BJ (cell line): ENCODE data around the gene GRM7. TPM values are rescaled to one million over a fixed set of nuclear protein-coding genes. Genes with fewer than 3 reads are reported as not detected.

ENCODE experiments used
- CTCF ChIA-PET: fragments of 350-600 bp; formaldehyde crosslinking; extraction: SDS; loops from one replicate; lab custom pipeline; 2021; ENCODE audit warnings: antibody characterized with exemption, inconsistent platforms; lab: Yijun Ruan, JAX
- POLR2A ChIA-PET: fragments of 300-600 bp; sonication (Branson Sonifier 250); formaldehyde crosslinking; extraction: SDS; loops from one replicate; lab custom pipeline; 2021; ENCODE audit warnings: antibody characterized with exemption; lab: Charles Lee
- DNase-seq: peaks from one replicate; pipeline ENCODE4 v3.0.0-alpha.2; 2011; ENCODE audit warnings: low read depth
- H3K27me3 ChIP-seq: 2 replicates; pipeline ENCODE4 v1.6.0; 2011; ENCODE audit warnings: low read length; ENCODE audit not compliant: control insufficient read depth, insufficient read depth
- H3K36me3 ChIP-seq: 2 replicates; pipeline ENCODE4 v1.5.1; 2011; ENCODE audit warnings: low read length; ENCODE audit not compliant: control insufficient read depth, insufficient read depth
- H3K4me3 ChIP-seq: 2 replicates; pipeline ENCODE4 v1.5.1; 2011; ENCODE audit warnings: low read depth, mild to moderate bottlenecking, control low read depth, low read length
- polyA plus RNA-seq: library from polyadenylated mRNA; depleted of rRNA; stranded (reverse); fragments of >200 nt; gene quantifications from 2 replicates; pipeline ENCODE4 v1.2.3, GENCODE V29; 2011
- TF ChIP-seq, protein P1 (sequence below): IDR thresholded peaks from 2 replicates; pipeline ENCODE4 v1.5.1; 2011; ENCODE audit warnings: low read depth, mild to moderate bottlenecking, control low read depth, inconsistent platforms, low read length, moderate library complexity; ENCODE audit not compliant: insufficient read depth

Gene GRM7
- polyA plus RNA-seq, 1 experiment = not detected

DNA sequence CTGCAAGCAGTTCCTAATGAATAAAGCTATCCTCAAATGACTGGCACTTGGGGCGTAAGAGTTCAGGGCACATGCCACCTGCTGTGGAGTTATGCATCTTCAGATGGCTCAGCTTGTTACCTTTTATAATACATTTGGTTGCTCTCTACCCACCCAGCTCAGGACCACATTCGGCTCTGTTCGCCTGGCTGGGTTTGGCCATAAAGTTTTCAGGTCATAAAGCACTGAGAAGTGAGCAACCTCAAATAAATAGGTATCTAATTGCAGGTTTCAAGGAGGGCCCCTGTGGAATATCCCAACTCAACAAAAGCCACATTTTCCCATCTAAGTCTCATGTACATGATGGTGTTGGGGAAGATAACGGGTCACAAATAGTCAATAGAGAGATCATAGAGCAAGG, 727.3 kb downstream of the GRM7 start:
- ChIA-PET POLR2A (no interaction called here), CTCF (no interaction called here)
- DNase-seq = no peak

DNA sequence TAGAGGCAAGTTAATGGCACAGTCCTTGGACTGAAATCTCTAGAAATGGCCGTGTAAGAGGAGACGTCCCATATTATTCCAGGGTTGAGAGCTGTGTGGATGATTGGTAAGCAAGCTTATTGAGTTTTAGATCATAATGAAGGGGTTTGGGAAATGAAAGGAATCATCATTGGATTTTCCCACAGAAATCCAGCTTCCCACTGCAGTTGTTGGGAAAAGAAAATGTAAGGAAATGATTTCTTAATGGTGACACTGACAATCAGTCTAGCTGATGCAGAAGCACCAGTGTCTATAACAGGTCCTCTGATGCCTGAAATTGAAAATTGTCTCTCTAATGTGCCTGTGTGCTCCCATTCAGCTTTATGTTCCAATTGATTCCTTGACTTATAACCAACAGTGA, 728.6 kb downstream of the GRM7 start:
- TF ChIP-seq, protein P1, sequence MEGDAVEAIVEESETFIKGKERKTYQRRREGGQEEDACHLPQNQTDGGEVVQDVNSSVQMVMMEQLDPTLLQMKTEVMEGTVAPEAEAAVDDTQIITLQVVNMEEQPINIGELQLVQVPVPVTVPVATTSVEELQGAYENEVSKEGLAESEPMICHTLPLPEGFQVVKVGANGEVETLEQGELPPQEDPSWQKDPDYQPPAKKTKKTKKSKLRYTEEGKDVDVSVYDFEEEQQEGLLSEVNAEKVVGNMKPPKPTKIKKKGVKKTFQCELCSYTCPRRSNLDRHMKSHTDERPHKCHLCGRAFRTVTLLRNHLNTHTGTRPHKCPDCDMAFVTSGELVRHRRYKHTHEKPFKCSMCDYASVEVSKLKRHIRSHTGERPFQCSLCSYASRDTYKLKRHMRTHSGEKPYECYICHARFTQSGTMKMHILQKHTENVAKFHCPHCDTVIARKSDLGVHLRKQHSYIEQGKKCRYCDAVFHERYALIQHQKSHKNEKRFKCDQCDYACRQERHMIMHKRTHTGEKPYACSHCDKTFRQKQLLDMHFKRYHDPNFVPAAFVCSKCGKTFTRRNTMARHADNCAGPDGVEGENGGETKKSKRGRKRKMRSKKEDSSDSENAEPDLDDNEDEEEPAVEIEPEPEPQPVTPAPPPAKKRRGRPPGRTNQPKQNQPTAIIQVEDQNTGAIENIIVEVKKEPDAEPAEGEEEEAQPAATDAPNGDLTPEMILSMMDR = no peak
- no peaks in the 10 kb centered on the region for H3K36me3 ChIP-seq
- POLR2A ChIA-PET = no interaction called here
- CTCF ChIA-PET = no interaction called here
- H3K27me3 ChIP-seq = no peaks in the 10 kb centered on the region
- H3K4me3 ChIP-seq = no peak overlapping the region
- no peak for DNase-seq

More for the DNA sequence above, 727.3 kb downstream of the GRM7 start:
- TF ChIP-seq, protein P1 = no peak
- Histone ChIP-seq H3K36me3 (no peaks in the 10 kb centered on the region), H3K4me3 (no peak overlapping the region), H3K27me3 (no peaks in the 10 kb centered on the region)

DNA sequence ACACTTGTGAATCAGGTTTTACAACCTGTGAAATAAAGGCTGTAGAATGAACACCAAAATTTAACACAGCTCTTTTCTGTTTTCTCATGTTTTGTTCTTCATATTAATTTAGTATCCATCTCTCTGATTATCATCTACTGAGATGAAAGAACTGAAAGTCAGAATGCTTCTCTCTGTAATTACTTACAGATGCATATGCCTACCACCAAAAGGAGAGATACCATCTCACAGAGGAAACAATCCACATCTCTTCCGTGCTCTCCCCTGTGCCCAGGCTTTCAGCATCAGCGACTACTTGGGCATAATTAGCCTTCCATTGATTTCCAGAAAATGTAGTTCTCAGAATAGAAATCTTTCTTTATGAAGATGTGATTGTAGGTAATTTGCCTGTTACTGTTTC, 741.4 kb downstream of the GRM7 start:
- no peak overlapping the region for H3K4me3 ChIP-seq
- DNase-seq = no peak
- no peaks in the 10 kb centered on the region for H3K27me3 ChIP-seq
- TF ChIP-seq, protein P1 = no peak
- CTCF ChIA-PET = no interaction called here
- POLR2A ChIA-PET = no interaction called here
- H3K36me3 ChIP-seq = no peaks in the 10 kb centered on the region

DNA sequence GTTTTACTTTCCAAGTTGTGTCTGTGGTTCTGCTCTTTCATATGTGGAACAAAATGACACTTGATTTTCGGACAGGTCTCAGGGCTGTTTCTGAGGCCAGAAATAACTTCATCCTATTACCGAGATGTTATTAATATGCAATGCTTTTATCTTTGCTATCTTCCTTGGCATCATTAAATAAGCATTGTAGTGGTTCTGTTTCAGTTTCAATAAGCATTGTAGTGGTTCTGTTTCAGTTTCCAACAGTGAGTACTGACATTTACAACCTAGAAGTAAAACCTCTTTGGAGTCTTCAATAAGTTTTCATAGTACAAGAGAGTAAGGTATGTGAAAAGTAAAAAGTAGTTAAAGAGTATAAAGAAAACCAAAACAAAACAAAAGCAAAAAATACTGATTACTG, 746.2 kb downstream of the GRM7 start:
- TF ChIP-seq, protein P1 = no peak
- POLR2A ChIA-PET = no interaction called here
- H3K27me3 ChIP-seq = no peaks in the 10 kb centered on the region
- CTCF ChIA-PET = no interaction called here
- DNase-seq = no peak
- no peak overlapping the region for H3K4me3 ChIP-seq
- no peaks in the 10 kb centered on the region for H3K36me3 ChIP-seq

DNA sequence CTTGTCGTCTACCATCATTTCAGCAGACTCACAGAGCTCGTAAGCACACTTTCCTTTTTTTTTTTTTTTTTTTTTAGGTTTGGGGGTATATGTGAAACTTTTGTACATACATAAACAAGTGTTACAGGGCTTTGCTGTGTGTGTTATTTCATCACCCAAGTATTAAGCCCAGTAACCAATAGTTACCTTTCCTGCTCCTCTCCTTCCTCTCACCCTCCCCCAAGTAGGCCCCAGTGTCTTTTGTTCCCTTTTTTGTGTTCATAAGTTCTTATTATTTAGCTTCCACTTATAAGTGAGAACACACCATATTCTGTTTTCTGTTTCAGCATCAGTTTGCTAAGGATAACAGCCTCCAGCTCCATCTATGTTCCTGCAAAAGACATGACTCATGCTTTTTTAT, 746.8 kb downstream of the GRM7 start:
- Histone ChIP-seq H3K36me3 (no peaks in the 10 kb centered on the region), H3K27me3 (no peaks in the 10 kb centered on the region), H3K4me3 (no peak overlapping the region)
- POLR2A ChIA-PET = no interaction called here
- no peak for DNase-seq
- TF ChIP-seq, protein P1 = no peak
- CTCF ChIA-PET = no interaction called here
